ENCODE data around the gene ATP8A2. TPM values are rescaled to one million over a fixed set of nuclear protein-coding genes. Genes with fewer than 3 reads are reported as not detected.

Gene ATP8A2
- total and polyA plus RNA-seq, 10 of the 15 experiments (the other 5 are each of a cell fraction or from before 2014, with no cell fraction given) = 0.01 to 0.04 (median 0.04) TPM; not detected in 7

DNA sequence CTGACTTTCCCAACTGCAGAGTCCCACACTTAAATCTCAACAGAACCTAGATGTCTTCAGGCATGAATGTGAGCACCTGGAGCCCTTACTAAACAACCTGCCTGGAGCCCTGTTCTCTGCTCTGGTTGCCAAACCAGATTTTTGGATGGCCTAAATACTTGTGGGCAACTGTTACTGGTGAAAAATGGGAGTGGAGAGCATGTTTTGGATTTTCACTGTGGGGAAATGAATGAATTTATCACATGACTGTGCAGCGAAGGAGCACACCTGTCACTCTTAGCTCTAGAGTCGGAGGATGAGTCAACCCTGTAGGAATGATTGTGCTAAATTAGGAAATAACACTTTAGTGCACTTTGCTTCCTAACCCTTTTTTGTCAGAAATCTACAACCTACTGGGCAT is 649.7 kb downstream of the ATP8A2 start:
- ChIA-PET SMC1A (ENCODE audit: uncharacterized antibody, unreplicated experiment) (no interaction called here), RAD21 (ENCODE audit: unreplicated experiment) (interaction anchor here (0.6 kb wide), 1 partner anchor 716 kb away, joined by 3 read pairs; no protein-coding TSS in a partner anchor), POLR2A (no interaction called here), CTCF (no interaction called here)
- Histone ChIP-seq H3K4me2 (ENCODE audit: control insufficient read depth, insufficient read depth) (no peak overlapping the region), H3K9me3 (replicated peaks; ENCODE audit: control insufficient read depth, insufficient read depth, low read length) (no peaks in the 10 kb centered on the region), H3K4me1 (ENCODE audit: control insufficient read depth, insufficient read depth, low read length) (no peaks in the 10 kb centered on the region), H3K27ac (ENCODE audit: control insufficient read depth, insufficient read depth) (no peak overlapping the region), H3K36me3 (ENCODE audit: control insufficient read depth in 2 of 2, insufficient read depth in 2 of 2, low read length in 1 of 2) (no peaks in the 10 kb centered on the region), H3K79me2 (ENCODE audit: control insufficient read depth, insufficient read depth, low read length) (no peaks in the 10 kb centered on the region), H3K9ac (ENCODE audit: control insufficient read depth, insufficient read depth, low read length) (no peak overlapping the region), H3K4me3 (no peak overlapping the region), H4K20me1 (ENCODE audit: control insufficient read depth, insufficient read depth) (no peaks in the 10 kb centered on the region), H3K27me3 (replicated peaks in 1 of 2; ENCODE audit: control insufficient read depth in 2 of 2, insufficient read depth in 2 of 2, low read length in 1 of 2) (no peaks in the 10 kb centered on the region; a peak in 2 of 4 replicates), H2AFZ (ENCODE audit: control insufficient read depth, low read depth, low read length) (no peak overlapping the region)
- ATAC-seq = no peak
- TF ChIP-seq CBX3 (IDR thresholded peaks at IDR 0.05; ENCODE audit: borderline replicate concordance, low read depth) (no peak), TCF3 (IDR thresholded peaks at IDR 0.05; ENCODE audit: borderline replicate concordance, insufficient read depth, low read depth, low read length) (no peak), FOS (IDR thresholded peaks at IDR 0.05; ENCODE audit: borderline replicate concordance, extremely low read depth, insufficient read length) (no peak), SMAD5 (IDR thresholded peaks at IDR 0.05; ENCODE audit: low read depth) (no peak), RAD51 (IDR thresholded peaks at IDR 0.05) (no peak), CHD1 (IDR thresholded peaks at IDR 0.05; ENCODE audit: low read depth, low read length) (no peak)
- TF ChIP-seq, protein P1, sequence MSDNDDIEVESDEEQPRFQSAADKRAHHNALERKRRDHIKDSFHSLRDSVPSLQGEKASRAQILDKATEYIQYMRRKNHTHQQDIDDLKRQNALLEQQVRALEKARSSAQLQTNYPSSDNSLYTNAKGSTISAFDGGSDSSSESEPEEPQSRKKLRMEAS (IDR thresholded peaks at IDR 0.05; ENCODE audit: low read depth, low read length) = no peak
- TF ChIP-seq, protein P2, sequence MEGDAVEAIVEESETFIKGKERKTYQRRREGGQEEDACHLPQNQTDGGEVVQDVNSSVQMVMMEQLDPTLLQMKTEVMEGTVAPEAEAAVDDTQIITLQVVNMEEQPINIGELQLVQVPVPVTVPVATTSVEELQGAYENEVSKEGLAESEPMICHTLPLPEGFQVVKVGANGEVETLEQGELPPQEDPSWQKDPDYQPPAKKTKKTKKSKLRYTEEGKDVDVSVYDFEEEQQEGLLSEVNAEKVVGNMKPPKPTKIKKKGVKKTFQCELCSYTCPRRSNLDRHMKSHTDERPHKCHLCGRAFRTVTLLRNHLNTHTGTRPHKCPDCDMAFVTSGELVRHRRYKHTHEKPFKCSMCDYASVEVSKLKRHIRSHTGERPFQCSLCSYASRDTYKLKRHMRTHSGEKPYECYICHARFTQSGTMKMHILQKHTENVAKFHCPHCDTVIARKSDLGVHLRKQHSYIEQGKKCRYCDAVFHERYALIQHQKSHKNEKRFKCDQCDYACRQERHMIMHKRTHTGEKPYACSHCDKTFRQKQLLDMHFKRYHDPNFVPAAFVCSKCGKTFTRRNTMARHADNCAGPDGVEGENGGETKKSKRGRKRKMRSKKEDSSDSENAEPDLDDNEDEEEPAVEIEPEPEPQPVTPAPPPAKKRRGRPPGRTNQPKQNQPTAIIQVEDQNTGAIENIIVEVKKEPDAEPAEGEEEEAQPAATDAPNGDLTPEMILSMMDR (IDR thresholded peaks at IDR 0.05 in 2 of 3, conservative IDR thresholded peaks at IDR 0.05 in 1 of 3; ENCODE audit: control insufficient read depth in 2 of 3, extremely low read depth in 1 of 3, insufficient read depth in 1 of 3, low read depth in 3 of 3, low read length in 3 of 3) = no peak
- 3% methylated on average over 2 of the region's 2 CpGs for WGBS (ENCODE audit: insufficient coverage, insufficient replicate concordance, low lambda C conversion rate, missing lambda C conversion rate)
- no peak for DNase-seq (ENCODE audit: low read depth, low spot score)
- BruUV-seq (replicated peaks) = no TSS peak
- no peak for FAIRE-seq
- in situ Hi-C loops (cut with MboI) (no loop called here), intact Hi-C loops (cut with micrococcal nuclease; ENCODE audit: unreplicated experiment) (no loop called here)

Data from GM12878 (cell line).